G401 (cell line): ENCODE data around the gene ARMH4. TPM values are rescaled to one million over a fixed set of nuclear protein-coding genes. Genes with fewer than 3 reads are reported as not detected.

Source experiments
- DNase-seq: peaks from one replicate; pipeline ENCODE4 v3.0.0-alpha.2; 2015; ENCODE audit warnings: low spot score
- in situ Hi-C: cut with HindIII; loops from 2 replicates; pipeline ENCODE4 v1.10.0; 2016; ENCODE audit warnings: low sequenced_read_pairs, mixed read lengths
- total RNA-seq: library from RNA; depleted of rRNA; stranded (reverse); fragments of >200 nt; shearing (Covaris generic); gene quantifications from 2 replicates; pipeline ENCODE4 v1.2.3, GENCODE V29; 2014

ARMH4 gene
- total RNA-seq, 1 experiment from 2014 or later: 3.7 TPM

DNA sequence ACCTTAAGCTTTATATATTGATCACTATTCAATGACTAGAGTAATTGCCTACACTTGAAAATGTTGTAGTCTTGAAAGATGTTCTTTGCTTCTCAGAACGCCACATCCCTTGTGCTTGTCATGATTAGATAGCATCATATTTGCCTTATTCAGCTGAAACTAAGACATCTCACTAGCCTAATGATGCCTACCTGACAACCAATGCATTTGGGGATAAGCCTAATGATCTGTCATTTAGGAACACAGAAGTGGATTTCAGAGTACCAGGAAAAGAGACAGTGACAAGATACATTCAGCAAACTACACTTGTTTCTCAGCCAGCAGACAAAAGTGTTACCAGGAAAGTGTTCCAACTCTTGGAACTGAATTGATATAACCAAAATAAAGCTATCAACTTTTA is 83.7 kb downstream of the ARMH4 start:
- in situ Hi-C loops: no loop called here
- no peak for DNase-seq

DNA sequence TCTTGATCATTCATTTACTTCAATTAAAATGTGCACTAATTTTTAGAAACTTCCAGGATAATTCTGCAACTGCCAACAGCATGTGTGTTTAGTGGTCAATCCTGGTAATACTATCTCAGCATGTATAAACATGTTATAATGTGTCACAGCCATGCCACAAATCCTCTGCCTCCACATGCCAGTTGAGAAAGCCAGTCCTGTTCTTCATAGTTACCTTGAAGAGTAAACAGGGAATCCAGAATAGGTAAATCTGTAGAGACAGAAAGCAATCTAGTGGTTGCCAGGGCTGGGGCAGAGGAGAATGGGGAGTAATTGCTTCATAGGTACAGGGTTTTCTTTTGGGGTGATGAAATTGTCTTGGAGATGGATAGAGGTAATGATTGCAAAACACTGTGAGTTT is 85.9 kb downstream of the ARMH4 start:
- in situ Hi-C loops: no loop called here
- DNase-seq: no peak

DNA sequence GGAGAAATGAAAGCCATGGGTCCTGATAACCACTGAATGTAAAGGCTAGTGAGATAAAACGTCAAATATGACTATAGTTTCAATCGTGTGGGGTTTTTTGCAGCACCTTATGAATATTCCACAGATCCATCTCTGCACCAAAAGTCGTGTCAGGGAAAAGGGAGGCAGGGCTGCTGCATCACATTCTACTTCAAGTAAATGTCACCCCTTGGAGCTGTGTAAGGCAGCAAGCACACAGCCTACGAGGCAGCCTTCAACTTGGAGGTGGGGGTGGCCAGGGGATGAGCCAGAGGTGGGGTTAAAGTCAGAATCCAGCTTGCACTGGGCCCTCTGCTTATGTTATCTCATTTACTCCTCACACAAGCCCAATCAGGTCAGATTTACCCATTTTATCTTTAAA is 90.4 kb downstream of the ARMH4 start:
- DNase-seq: no peak

DNA sequence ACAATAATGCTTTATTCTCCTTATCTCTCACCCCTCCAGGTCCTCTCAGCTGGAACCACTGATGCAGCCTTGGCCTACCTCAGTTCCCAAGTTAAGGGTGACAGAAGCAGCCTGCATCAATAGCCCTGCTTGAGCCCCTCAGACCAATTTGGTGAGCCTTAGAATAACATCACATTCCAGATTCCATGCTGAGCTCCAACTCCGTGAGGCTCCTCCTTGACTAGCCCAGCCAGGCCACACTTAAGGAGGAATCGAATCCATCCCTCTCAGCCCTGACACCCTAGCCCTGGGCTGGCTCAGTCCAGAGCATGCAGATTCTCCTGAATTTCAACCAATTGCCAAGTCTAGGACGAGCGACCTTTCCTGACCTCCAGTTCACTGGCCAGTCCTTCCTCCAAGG is 91.1 kb downstream of the ARMH4 start:
- no peak for DNase-seq
- in situ Hi-C loops: no loop called here

More for the DNA sequence above, 90.4 kb downstream of the ARMH4 start:
- in situ Hi-C loops: no loop called here

DNA sequence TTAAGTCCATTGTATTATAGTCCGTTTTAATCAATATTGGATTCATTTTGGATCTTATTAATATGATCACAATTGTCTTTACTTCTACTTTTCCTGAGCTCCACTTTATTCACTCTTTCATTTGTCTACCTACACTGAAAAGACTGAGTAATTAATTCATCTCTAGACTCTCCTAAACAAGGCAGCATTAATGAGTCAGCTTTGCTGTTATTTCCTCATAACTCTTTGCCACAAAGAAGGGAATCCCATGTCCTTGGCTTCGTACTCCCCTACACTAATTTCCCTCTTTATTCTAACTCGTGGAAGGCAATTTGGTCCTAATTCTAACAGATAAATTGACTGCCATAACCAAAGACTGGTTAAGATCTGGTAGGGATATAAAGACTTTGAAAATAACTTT is 91.9 kb downstream of the ARMH4 start:
- in situ Hi-C loops: no loop called here
- no peak for DNase-seq

DNA sequence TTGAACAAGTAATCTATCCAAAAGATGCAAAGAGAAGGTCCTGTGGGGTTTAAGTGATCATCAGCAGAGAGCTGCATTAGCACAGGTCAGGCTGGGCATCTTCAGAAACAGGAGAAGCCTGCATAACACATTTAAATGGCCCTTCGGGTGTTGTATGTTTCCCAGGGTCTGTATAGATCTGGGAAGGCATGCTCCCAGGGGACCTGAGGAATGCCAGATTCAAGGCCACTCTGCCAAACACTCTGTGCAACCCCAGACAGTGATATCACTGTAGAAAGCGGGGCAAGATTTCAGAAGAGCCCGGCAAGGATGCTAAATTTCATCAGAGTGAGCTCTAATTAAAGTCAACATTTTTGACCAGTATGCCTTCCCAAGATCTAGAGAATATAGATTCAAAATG is 92.9 kb downstream of the ARMH4 start:
- in situ Hi-C loops: no loop called here
- no peak for DNase-seq

DNA sequence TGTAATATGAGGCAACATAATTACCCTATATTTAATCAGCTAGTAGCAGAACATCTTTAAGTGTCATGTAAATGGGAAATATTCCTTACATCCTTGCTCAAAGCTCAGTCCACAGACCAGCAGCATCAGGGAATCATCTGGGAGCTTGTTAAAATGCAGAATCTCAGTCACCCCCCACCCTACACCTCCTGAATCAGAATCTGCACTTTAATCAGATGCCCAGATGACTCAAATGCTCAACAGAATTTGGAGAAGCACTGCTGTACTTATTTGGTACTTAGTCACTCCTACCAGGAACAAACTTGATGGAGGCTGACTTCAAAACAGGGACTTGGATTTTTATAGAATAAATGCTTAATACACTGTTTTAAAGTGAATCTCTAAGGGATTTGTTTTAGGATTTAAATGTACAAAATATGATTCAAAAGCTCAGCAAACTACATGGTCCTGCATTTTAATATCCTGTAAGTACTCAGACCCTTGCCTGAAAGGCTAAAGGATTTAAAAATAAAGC is 96.5 kb downstream of the ARMH4 start:
- in situ Hi-C loops: no loop called here
- no peak for DNase-seq

DNA sequence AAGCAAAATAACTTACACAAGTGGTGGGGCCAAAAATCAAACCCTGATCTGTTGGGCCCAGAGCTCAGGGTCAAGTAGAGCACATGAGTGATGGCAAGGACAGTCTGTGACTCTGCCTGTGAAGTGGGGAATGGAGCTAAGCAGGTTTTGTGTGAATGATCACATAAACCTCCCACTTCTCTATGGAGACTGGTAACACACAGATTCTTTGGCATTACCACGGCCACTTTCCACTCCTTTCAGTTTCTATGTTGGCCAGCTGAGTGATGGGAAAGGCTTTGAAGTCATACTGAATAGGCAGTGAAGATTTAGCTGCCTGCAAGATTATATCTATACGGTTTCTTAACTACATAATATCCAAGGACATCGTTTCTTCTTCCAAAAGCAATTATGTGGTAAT is 97.9 kb downstream of the ARMH4 start:
- DNase-seq: no peak
- in situ Hi-C loops: no loop called here

DNA sequence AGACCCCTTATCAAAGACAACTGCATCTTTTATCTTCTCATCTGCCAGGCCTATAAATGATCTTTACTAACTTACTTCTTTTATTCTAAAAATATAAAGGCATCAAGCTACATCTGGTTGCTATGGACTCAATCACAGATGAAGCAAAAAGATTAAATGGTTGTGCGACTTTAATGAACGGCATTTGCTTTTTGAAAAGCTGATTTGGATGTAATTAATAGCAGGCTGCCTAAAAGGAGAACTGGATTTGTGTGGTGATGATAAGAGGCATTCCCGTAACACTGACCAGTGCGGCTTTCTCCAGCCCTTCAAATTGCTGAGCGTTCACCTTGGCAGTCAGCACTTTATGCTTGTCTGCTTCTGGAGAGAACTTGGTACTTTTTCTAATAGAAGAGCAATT is 103.8 kb downstream of the ARMH4 start:
- no peak for DNase-seq
- in situ Hi-C loops: no loop called here

DNA sequence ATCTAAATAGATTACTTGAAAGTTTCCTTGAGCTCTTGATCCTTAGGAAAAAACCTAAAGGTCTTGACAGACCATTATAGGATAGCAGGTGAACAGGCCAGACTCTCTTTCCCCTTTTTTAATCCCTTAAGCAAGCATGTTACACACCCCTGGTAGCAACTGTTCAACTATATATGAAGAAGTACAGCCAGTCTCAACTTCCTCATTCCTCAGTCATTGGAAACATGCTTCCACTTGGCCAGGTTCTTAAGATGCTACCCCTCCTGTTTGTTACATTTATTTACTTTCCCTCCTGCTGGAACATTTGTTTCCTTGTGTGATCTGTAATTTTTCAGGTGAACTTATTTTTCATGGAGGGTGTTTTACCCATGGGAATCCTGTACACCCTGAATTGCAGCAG is 124.1 kb downstream of the ARMH4 start:
- in situ Hi-C loops: no loop called here
- DNase-seq: no peak

DNA sequence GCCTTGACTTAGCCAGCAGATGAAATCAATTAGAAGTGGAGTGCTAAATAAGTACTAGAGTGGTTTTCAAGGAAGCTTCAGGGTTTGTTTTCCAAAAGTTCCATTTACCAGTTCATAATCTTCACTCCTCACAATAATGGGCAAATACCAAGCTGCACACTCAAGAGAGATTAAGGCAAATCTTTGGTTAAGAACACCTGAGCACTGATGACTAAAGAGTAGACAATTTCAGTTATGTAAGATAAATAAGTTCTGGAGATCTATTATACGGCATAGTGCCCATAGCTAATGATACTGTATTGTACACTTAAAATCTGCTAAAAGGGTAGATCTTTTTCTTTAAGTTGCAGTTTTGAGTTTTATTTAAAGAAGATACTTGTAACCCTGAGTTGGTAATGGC is 125.0 kb downstream of the ARMH4 start:
- in situ Hi-C loops: no loop called here
- DNase-seq: no peak

DNA sequence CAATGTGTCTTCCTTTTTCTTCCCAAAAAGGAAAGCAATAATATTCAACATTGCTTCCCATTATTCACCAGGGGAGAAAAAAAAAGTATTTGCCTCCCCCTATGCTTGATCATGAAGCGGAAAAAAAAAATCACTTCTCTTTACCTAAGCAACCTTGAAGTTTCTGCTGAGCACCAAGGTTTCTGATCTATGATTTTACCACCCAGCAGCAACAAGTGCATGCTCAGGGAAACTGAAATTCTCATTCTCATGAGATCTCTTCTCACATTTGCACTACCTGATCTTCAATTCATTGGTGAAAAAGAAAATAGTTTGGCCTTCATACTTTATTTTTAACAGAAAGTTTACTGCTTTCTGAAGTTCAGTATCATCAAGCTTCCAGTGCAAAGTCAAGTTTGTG is 125.8 kb downstream of the ARMH4 start:
- in situ Hi-C loops: no loop called here
- no peak for DNase-seq

DNA sequence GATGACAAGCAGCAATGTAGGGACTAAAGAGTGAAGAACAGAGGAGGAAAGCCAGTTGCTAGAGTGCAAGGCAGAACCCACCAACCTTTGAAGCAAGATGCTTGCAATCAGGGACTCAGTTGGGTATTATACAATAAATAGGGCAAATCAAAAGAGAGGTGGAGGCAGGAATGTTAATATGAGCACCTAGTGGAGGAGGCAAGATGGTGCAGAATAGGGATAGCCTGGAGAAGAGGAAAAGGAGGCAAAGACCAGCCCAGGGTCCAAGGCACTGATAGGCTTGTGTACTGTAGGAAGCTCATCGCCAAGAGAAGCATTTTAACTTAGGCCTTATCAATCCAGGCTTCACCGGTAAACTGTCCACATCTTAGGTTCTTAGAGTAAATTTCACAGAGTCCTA is 137.2 kb downstream of the ARMH4 start:
- in situ Hi-C loops: no loop called here

DNA sequence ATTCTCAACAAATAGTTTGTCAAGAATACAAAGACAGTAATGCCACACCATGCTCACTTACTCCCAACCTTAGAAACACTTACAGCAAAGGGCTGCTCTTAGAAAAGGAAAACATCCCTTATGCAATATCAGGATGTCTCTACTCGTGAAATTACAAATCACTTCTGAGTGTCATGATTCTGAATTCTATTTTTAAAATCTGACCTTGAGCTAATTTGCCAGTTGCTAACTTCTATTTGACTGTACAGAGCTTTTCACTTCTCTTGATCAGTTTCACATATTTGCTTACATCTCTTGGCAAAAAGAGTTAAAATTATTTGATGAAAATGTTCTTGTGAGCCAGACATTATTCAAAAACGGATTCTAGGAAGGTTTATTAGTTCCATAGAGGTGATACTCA is 149.4 kb downstream of the ARMH4 start:
- no peak for DNase-seq
- in situ Hi-C loops: no loop called here

More for the DNA sequence above, 137.2 kb downstream of the ARMH4 start:
- DNase-seq: no peak

DNA sequence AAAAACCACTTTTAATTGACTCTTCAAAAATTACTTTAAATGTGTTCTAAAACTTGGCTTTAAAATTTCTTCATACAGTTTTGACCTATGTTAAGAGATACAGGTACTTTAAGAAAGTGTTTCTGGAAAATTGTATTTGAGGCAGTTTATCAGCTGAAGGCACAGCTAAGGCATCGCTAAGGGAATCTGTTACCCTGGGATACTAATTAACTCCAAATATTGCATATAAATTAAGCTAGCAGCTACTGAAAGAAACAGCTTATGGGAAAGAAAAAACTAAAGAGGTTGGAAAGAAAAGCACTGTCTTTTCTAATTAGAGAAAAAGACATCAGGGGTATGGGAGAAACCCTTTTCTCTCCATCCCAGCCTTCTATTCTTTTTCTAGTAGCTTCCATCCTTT is 152.0 kb downstream of the ARMH4 start:
- in situ Hi-C loops: no loop called here

DNA sequence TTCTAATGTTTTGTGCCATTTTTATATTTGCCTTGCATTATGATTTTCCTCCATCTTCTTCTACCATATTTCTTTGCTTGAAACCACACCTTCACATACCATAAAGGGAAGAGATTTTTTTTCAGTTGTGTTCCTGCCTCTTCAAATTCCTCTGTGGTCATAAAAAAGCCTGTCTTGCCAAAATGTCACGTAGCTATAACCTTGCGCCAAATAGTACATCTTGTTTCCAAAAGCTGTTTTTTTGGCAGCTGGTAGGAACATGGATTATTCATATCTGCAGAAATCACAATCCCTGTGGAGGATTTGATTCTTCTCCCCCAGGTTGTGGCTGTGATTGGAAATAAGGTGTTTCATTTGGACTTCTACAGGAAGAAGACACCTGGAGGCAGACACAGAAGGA is 152.5 kb downstream of the ARMH4 start:
- in situ Hi-C loops: no loop called here
- DNase-seq: peak; percentile 90

More for the DNA sequence above, 152.0 kb downstream of the ARMH4 start:
- DNase-seq: no peak

DNA sequence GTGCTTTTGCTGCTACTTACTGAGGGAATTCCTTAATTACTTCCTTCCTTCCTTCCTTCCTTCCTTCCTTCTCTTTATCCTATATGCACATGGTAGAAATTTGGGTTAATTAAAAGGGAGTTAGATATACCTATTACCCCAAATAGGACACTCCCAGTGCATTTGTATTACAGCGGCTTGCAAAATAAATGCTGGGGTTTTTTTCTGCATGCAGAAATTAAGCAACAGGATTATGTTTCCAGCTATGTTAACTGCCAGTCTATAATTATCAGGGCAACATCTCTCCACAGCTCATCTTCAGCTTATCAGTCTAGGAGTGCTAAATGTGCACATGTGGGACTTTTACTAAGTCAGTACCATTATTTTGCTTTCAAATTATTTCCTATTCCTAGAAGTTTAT is 153.2 kb downstream of the ARMH4 start:
- DNase-seq: no peak
- in situ Hi-C loops: no loop called here

DNA sequence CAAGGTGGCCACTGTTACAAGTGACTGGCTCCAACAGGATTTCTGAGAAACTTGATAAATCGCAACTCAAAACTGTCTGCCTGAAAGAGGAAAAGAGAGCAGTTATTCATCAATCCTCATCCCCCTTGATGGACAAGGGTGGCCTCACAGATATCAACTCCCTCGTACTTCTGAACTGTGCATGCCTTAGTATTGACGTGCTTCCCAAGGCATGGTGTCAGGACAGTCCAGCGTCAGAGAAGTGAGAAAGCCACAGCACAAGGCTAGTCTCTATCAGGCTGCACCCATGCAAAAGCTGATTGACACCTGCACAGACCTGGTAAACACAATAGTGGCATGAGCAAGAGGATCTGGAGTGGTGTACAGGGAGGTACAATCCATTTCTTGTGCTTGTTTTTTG is 160.7 kb downstream of the ARMH4 start:
- no peak for DNase-seq
- in situ Hi-C loops: no loop called here

DNA sequence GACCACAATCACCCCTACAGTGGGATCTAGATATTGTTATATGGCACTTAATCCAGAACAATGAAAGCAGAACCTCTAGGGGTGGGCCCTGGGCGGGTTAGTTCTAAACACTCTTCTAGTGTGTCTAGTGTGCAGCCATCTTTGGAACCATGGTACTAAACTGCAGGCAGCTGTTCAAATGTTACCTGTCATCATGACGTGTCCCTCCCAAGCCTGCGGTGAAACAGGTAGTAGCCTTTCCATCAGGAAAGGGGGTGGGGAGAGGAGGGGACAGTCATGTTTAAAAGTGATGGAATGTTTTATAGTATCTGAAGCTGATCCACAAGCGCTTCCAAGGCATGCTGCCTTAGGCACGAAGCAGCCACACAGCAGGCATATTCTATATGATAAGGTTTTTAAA is 163.6 kb downstream of the ARMH4 start:
- in situ Hi-C loops: no loop called here
- DNase-seq: no peak

DNA sequence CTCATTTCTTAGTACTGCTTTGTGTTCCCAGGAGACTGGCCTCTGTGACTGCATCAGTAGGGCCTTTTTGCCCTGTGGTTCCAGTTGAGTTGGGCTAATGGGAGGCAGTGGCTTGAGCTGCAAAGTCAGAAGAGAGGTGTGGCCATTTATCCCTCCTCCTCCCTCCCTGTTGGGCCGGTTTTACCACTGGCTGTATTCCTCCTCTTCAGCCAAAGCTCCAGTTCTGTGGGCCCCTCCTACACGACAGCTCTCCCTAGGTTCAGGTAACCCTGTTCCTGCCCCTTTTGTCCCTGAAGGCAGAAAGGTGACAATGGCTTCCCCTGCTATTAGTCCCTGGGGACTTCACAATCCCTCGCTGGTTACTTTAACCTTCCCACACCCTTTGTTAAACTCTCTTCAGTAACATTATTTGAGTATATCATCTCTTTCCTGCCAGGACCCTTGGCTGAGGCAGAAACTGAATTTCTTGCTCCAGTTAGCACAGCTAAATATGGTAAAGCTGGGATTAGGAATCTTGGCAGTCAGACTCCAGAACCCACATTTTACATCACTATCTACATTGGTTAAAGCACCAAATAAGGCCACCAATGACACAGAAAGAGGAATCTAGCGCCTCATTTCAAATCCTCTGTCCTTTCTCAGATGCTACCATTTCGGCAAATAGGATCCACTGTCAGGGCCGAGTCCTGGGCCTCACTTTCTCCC is 164.3 kb downstream of the ARMH4 start:
- peak; percentile 99 for DNase-seq

DNA sequence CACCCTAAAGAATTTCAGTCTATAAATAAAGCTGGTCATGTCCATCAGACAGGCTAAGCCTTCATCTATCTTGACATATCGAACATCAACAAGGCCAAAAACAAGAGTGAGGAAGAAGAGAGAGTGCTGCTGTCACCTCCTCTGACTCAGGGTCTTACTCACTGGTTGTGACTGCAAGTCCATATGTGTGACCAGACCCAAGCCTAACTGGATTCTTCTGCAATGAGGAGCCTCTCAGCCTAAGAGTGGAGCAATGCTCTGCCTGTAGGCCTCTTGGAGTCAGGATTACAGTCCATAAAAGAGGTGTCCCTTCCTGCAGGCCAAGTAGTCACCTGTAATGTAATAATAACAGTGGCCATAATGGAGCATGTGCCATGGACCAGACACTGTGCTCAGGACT is 165.0 kb downstream of the ARMH4 start:
- DNase-seq: no peak
- in situ Hi-C loops: no loop called here

More for the DNA sequence above, 164.3 kb downstream of the ARMH4 start:
- in situ Hi-C loops: no loop called here
